ENCODE measurements around the gene CD81.
"Not testable (repeated sequence)": the region's sequence is repeated elsewhere in the genome, so short reads cannot be mapped to it uniquely, and the experiment has no call there.

The CD81 gene

GRCh38 chr11:2376751-2377451 is at the start of gene CD81:
Gene CD81, plus strand, starts transcription at chr11:2377310. Its CDS starts 240 bp downstream, at chr11:2377550.
- no peak for DNase-seq

GRCh38 chr11:2328021-2328420 is 49.1 kb upstream of the CD81 start:
- no peak for DNase-seq

GRCh38 chr11:2328656-2329354 is 48.3 kb upstream of the CD81 start:
- DNase-seq: no peak

- no peak for DNase-seq
Observed at GRCh38 chr11:2329551-2329950, 47.6 kb upstream of the CD81 start.

GRCh38 chr11:2330696-2331095 is 46.4 kb upstream of the CD81 start:
- no peak for DNase-seq

GRCh38 chr11:2331404-2331803 is 45.7 kb upstream of the CD81 start:
- DNase-seq: no peak

- DNase-seq: not testable (repeated sequence)
Observed at GRCh38 chr11:2332569-2332968, 44.5 kb upstream of the CD81 start.

GRCh38 chr11:2333486-2334205 is 43.5 kb upstream of the CD81 start:
- not testable (repeated sequence) for DNase-seq

GRCh38 chr11:2335286-2335685 is 41.8 kb upstream of the CD81 start:
- DNase-seq: not testable (repeated sequence)

GRCh38 chr11:2338760-2339159 is 38.4 kb upstream of the CD81 start:
- not testable (repeated sequence) for DNase-seq

GRCh38 chr11:2342557-2342956 is 34.6 kb upstream of the CD81 start:
- DNase-seq: no peak

- DNase-seq: no peak
Observed at GRCh38 chr11:2342981-2343380, 34.1 kb upstream of the CD81 start.

GRCh38 chr11:2343502-2343901 is 33.6 kb upstream of the CD81 start:
- no peak for DNase-seq

GRCh38 chr11:2345050-2345449 is 32.1 kb upstream of the CD81 start:
- no peak for DNase-seq

GRCh38 chr11:2346014-2346413 is 31.1 kb upstream of the CD81 start:
- no peak for DNase-seq

GRCh38 chr11:2346586-2347307 is 30.4 kb upstream of the CD81 start:
- no peak for DNase-seq

- DNase-seq: no peak
Observed at GRCh38 chr11:2347308-2347830, 29.7 kb upstream of the CD81 start.

GRCh38 chr11:2348986-2349385 is 28.1 kb upstream of the CD81 start:
- DNase-seq: no peak

GRCh38 chr11:2351701-2352100 is 25.4 kb upstream of the CD81 start:
- DNase-seq: no peak

- no peak for DNase-seq
Observed at GRCh38 chr11:2352420-2352819, 24.7 kb upstream of the CD81 start.

GRCh38 chr11:2355000-2355644 is 22.0 kb upstream of the CD81 start:
- DNase-seq: no peak

- DNase-seq: no peak
Observed at GRCh38 chr11:2357246-2357645, 19.9 kb upstream of the CD81 start.

Measured in NCI-H1436 treated with DMSO at 0.1 percent for 48 hours (cell line).